Activated CD4-positive, alpha-beta memory T cell treated with anti-CD3 and anti-CD28 coated beads, Interleukin-2, amount 10 ng/mL, durations not matched to agents 7 days and 5 days (primary cell): ENCODE results near the gene TTLL8. TPM values are rescaled to one million over a fixed set of nuclear protein-coding genes. Genes with fewer than 3 reads are reported as not detected.
"Not testable (repeated sequence)": the region's sequence is repeated elsewhere in the genome, so short reads cannot be mapped to it uniquely, and the experiment has no call there.

ENCODE experiments used
- CTCF ChIA-PET: fragments of 350-600 bp; sonication (Branson Sonifier 250); formaldehyde crosslinking; loops from one replicate; lab custom pipeline; 2021; ENCODE audit warnings: antibody characterized with exemption, inconsistent platforms; lab: Charles Lee
- POLR2A ChIA-PET: fragments of 350-600 bp; sonication (Branson Sonifier 250); formaldehyde crosslinking; loops from one replicate; lab custom pipeline; 2021; ENCODE audit warnings: antibody characterized with exemption; lab: Charles Lee
- DNase-seq: peaks from one replicate; pipeline ENCODE4 v3.0.0-alpha.2; 2020
- H3K27ac Mint-ChIP-seq: one replicate; pipeline ENCODE4 v1.8.0; 2021; ENCODE audit warnings: mild to moderate bottlenecking, mixed read lengths
- H3K27me3 Mint-ChIP-seq: one replicate; pipeline ENCODE4 v1.8.0; 2021; ENCODE audit warnings: mixed read lengths
- H3K36me3 Mint-ChIP-seq: one replicate; pipeline ENCODE4 v1.8.0; 2021; ENCODE audit warnings: low read depth, mixed read lengths
- H3K4me1 Mint-ChIP-seq: one replicate; pipeline ENCODE4 v1.8.0; 2021; ENCODE audit warnings: mixed read lengths
- H3K4me3 Mint-ChIP-seq: one replicate; pipeline ENCODE4 v1.8.0; 2021; ENCODE audit warnings: mild to moderate bottlenecking, mixed read lengths
- H3K9me3 Mint-ChIP-seq: one replicate; pipeline ENCODE4 v1.8.0; 2021; ENCODE audit warnings: mixed read lengths
- total RNA-seq, 2 experiments: library from RNA; stranded (reverse); gene quantifications; one replicate each; pipeline ENCODE4 v1.2.3, GENCODE V29; 2021

Gene TTLL8
- total RNA-seq, 2 experiments from 2014 or later: not detected

DNA sequence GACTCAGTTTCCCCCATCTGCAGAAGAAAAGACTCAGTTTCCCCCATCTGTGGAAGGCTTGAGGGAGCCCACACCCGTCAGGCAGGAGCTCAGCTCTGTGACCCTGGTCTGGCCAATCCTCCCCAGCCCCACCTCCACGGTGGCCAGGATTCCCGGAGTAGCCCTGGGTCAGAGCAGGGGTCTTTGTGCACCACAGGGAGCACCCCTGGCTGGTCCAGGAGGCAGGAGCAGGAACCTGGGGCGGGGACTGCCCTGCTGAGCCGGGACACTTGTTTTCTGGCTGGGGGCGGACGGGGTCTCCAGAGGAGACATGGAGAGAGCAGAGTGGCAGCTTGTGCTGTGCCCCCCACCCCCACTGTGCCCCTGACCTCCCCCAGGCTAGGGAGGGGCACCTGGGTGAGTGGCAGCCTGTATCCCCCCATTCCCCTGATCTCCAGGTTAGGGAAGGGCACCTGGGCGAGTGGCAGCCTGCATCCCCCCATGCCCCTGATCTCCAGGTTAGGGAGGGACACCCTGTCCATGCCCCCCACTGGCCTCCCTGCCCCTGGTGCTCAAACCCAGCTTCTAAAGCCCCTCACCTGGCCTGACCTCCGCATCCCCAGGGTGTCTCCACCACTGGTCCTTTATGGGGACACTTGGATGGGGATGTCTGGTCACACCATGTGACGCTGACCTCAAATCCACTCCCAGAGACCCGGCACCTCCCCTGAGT, 64.3 kb downstream of the TTLL8 start:
- H3K36me3 Mint-ChIP-seq: no peaks in the 10 kb centered on the region
- no peak overlapping the region for H3K4me3 Mint-ChIP-seq
- H3K4me1 Mint-ChIP-seq: peaks cover 10% of the 10 kb centered on the region
- peaks cover 8% of the 10 kb centered on the region for H3K9me3 Mint-ChIP-seq
- CTCF ChIA-PET: interaction anchor here (1.6 to 3.9 kb wide), 2 partner anchors 10 to 36 kb away, joined by 8 to 21 read pairs; no protein-coding TSS in a partner anchor
- no peak overlapping the region for H3K27ac Mint-ChIP-seq
- no peak for DNase-seq
- H3K27me3 Mint-ChIP-seq: peaks cover 12% of the 10 kb centered on the region
- POLR2A ChIA-PET: interaction anchor here (1.1 kb wide), 1 partner anchor 227 kb away, joined by 3 read pairs; no protein-coding TSS in a partner anchor

DNA sequence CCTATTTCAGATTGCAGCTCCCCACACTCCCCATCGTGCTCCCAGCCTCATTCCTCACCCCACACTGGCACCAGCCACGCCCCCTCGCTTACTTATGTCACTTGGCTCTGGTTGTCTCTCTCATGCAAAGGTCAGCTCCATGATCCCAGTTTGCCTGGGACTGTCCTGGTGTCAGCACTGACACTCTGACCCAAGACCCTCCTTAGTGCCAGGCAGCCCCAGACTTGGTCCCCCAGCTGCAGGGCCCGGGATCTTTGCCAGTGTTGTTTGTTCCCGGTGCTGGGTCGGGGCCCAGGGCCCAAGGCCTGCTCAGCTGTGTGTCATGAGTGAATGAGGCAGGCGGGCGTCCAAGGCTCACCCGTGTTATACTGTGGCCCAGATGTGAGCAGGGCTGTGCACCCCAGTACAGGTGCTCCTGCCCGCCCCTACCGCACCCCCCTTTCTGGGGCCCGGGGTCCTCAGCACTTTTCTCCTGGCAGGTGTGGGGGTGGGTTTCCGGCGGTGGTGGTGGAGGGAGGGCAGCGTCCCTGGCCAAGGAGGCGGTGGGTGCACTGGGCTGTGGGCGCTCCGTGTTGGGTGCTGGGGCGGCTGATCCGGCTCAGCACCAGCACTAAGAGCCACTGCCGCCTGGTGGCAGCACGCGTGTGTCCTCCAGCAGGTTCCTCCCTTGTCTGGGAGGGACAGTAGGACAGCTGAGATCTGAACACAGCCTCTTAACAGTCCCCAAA, 65.0 kb downstream of the TTLL8 start:
- peak; percentile 69 for DNase-seq
- H3K4me1 Mint-ChIP-seq: peaks cover 7% of the 10 kb centered on the region
- H3K27me3 Mint-ChIP-seq: peaks cover 14% of the 10 kb centered on the region
- H3K36me3 Mint-ChIP-seq: peaks cover 3% of the 10 kb centered on the region
- peaks cover 11% of the 10 kb centered on the region for H3K9me3 Mint-ChIP-seq
- no peak overlapping the region for H3K4me3 Mint-ChIP-seq
- no peak overlapping the region for H3K27ac Mint-ChIP-seq
- ChIA-PET CTCF (interaction anchor here (1.0 to 3.9 kb wide), 5 partner anchors 9 to 67 kb away, joined by 3 to 21 read pairs (median 3); no protein-coding TSS in a partner anchor), POLR2A (interaction anchor here (1.1 kb wide), 1 partner anchor 226 kb away, joined by 3 read pairs; no protein-coding TSS in a partner anchor)

DNA sequence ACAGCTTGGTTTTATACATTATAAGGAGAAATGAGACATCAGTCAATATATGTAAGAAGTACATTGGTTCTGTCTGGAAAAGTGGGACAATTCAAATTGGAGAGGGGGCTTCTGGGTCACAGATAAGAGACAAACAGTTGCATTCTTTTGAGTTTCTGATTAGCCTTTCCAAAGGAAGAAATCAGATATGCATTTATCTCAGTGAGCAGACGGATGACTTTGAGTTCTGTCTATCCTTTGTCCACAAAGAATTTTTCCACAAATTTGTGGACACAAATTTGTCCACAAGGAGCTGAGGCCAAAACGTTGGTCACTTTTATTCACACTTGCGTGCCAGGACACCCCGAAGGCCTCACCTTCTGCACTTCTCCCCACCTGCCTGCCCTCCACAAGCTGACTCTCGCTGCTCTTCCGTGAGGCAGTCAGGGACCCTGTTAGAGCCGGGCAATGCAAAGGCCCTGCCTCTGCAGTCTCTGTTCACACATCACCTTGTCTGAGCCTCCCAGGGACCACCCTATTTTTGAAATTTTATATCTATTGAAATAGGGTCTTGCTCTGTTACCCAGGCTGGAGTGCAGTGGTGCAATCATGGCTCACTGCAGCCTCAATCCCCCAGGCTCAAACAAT, 66.1 kb downstream of the TTLL8 start:
- POLR2A ChIA-PET: no interaction called here
- no peak overlapping the region for H3K27ac Mint-ChIP-seq
- H3K4me1 Mint-ChIP-seq: peaks cover 5% of the 10 kb centered on the region
- CTCF ChIA-PET: interaction anchor here (1.0 to 3.9 kb wide), 3 partner anchors 8 to 66 kb away, joined by 3 to 21 read pairs (median 3); no protein-coding TSS in a partner anchor
- H3K36me3 Mint-ChIP-seq: peaks cover 3% of the 10 kb centered on the region
- no peak overlapping the region for H3K4me3 Mint-ChIP-seq
- DNase-seq: no peak
- peaks cover 16% of the 10 kb centered on the region for H3K27me3 Mint-ChIP-seq
- peaks cover 11% of the 10 kb centered on the region for H3K9me3 Mint-ChIP-seq

DNA sequence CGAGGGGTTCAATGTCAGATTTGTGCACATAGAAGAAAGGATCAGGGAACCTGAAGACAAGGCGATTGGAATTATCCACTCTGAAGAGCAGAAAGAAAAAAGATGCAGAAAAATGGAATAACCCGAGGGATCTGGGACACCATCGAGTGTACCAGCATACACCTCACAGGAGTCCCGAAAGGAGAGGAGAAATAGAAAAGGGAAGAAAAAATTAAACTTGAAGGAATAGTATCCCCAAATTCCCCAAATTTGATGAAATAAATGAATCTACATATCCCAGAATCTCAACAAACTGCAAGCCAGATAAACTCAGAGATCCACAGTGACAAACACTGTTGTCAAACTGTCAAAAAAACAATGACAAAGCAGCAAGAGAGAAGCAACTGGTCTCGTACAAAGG, 66.9 kb downstream of the TTLL8 start:
- Mint-ChIP-seq H3K27ac (no peak overlapping the region), H3K9me3 (peaks cover 19% of the 10 kb centered on the region), H3K36me3 (peaks cover 9% of the 10 kb centered on the region), H3K4me3 (no peak overlapping the region), H3K4me1 (peaks cover 3% of the 10 kb centered on the region), H3K27me3 (peaks cover 25% of the 10 kb centered on the region)
- no peak for DNase-seq
- ChIA-PET POLR2A (no interaction called here), CTCF (interaction anchor here (0.8 kb wide), 1 partner anchor 14 kb away, joined by 4 read pairs; no protein-coding TSS in a partner anchor)

DNA sequence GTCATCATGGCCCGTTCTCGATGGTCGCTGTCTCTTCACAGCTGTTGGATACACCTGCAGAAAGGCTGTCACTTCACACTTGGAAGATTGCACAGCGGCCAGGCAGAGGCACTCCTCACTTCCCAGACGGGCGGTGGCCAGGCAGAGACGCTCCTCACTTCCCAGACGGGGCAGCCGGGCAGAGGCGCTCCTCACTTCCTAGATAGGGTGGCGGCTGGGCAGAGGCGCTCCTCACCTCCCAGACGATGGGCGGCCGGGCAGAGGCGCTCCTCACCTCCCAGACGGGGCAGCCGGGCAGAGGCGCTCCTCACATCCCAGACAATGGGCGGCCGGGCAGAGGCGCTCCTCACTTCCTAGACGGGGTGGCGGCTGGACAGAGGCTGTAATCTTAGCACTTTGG, 68.3 kb downstream of the TTLL8 start:
- H3K27ac Mint-ChIP-seq, H3K4me3 Mint-ChIP-seq, DNase-seq, CTCF ChIA-PET, H3K4me1 Mint-ChIP-seq, POLR2A ChIA-PET: not testable (repeated sequence)
- peaks cover 19% of the 10 kb centered on the region for H3K36me3 Mint-ChIP-seq
- peaks cover 38% of the 10 kb centered on the region for H3K27me3 Mint-ChIP-seq
- peaks cover 23% of the 10 kb centered on the region for H3K9me3 Mint-ChIP-seq

DNA sequence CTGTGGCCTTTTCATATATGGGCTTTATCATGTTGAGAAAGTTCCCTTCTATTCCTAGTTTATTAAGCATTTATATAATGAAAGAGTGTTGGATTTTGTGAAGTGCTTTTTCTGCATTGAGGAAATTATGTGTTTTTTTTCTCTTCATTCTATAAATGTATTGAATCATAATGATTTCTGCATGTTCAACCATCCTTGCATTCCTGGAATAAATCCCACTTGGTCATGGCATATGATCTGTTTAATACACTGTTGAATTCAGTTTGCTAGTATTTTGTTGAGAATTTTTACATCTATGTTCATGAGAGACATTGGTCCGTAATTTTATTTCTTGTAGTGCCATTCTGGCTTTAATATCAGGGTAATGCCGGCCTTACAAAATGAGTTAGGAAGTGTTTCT, 71.8 kb downstream of the TTLL8 start:
- no peak overlapping the region for H3K27ac Mint-ChIP-seq
- peaks cover 25% of the 10 kb centered on the region for H3K9me3 Mint-ChIP-seq
- H3K27me3 Mint-ChIP-seq: peaks cover 46% of the 10 kb centered on the region
- ChIA-PET CTCF (interaction anchor here (1.1 kb wide), 1 partner anchor 44 kb away, joined by 3 read pairs; no protein-coding TSS in a partner anchor), POLR2A (no interaction called here)
- peaks cover 6% of the 10 kb centered on the region for H3K4me1 Mint-ChIP-seq
- H3K4me3 Mint-ChIP-seq: no peak overlapping the region
- no peak for DNase-seq
- H3K36me3 Mint-ChIP-seq: peaks cover 23% of the 10 kb centered on the region

DNA sequence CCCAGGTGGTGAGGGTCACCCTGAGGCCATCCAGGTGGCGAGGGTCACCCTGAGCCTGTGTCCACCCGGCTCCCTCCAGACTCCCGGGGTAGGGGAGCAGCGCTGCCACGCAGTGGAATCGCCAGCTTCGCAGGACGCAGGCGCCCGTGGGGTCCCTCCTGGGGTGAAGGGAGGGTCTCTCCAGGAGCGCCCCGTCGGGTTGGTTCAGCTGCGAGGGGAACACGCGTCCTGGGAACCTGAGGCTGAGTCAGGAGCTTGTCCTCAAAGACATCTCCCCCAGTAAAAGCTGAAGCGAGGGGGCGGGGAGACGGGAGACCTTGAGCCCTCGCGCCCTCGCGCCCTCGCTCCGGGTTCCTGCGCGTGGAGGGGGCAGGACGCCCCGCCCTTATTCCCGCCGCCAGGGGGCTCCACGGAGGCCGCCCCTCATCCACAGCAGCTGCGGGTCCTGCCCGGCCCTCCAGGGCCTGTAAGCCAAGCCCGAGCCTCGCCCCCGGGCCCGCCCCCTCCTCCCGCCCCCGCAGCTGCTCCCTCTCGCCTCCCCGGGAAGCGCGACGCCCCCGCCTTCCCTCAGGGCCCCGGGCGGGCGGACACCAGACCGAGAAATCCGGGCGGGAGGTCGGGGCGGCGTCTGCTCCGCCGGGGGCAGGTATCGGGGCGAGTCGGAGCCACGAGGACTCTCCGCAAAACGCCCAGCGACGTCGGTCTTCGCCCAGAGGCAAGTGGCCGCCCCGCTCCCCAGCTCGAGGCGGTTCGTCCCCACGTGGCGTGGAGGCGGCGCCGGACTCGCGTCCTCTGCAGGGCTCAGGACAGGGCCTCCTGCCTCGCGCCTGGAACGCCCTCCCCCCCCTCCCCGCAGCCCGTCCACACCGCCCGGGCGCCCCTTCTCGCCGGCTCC, 74.7 kb downstream of the TTLL8 start:
- H3K4me1 Mint-ChIP-seq: peaks cover 9% of the 10 kb centered on the region
- no peak overlapping the region for H3K4me3 Mint-ChIP-seq
- peaks cover 45% of the 10 kb centered on the region for H3K27me3 Mint-ChIP-seq
- no peak for DNase-seq
- H3K36me3 Mint-ChIP-seq: peaks cover 32% of the 10 kb centered on the region
- ChIA-PET POLR2A (interaction anchor here (1.8 kb wide), 1 partner anchor 11 kb away, joined by 4 read pairs; no protein-coding TSS in a partner anchor), CTCF (interaction anchor here (1.1 to 1.6 kb wide), 5 partner anchors 9 to 53 kb away, joined by 3 to 8 read pairs (median 3); no protein-coding TSS in a partner anchor)
- H3K9me3 Mint-ChIP-seq: peaks cover 27% of the 10 kb centered on the region
- no peak overlapping the region for H3K27ac Mint-ChIP-seq

DNA sequence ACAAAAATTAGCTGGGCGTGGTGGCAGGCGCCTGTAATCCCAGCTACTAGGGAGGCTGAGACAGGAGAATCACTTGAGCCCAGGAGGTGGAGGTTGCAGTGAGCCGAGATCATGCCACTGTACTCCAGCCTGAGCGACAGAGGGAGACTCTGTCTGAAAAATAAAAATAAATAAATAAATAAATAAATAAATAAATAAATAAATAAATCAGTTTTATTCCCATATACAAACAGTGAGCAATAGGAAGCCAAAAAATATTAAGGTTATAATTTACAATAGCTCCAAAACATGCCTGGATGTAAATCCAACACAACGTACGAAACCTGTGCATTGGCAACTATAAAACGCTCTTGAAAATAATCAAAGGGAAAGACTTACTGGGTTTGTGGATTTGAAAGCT, 76.3 kb downstream of the TTLL8 start:
- POLR2A ChIA-PET: interaction anchor here (1.0 kb wide), 1 partner anchor 19 kb away, joined by 3 read pairs; no protein-coding TSS in a partner anchor
- Mint-ChIP-seq H3K27me3 (peaks cover 41% of the 10 kb centered on the region), H3K4me1 (peaks cover 11% of the 10 kb centered on the region), H3K36me3 (peaks cover 31% of the 10 kb centered on the region), H3K9me3 (peaks cover 25% of the 10 kb centered on the region)
- not testable (repeated sequence) for H3K4me3 Mint-ChIP-seq, H3K27ac Mint-ChIP-seq, DNase-seq
- CTCF ChIA-PET: interaction anchor here (0.7 kb wide), 1 partner anchor 631 kb away, joined by 4 read pairs; no protein-coding TSS in a partner anchor

DNA sequence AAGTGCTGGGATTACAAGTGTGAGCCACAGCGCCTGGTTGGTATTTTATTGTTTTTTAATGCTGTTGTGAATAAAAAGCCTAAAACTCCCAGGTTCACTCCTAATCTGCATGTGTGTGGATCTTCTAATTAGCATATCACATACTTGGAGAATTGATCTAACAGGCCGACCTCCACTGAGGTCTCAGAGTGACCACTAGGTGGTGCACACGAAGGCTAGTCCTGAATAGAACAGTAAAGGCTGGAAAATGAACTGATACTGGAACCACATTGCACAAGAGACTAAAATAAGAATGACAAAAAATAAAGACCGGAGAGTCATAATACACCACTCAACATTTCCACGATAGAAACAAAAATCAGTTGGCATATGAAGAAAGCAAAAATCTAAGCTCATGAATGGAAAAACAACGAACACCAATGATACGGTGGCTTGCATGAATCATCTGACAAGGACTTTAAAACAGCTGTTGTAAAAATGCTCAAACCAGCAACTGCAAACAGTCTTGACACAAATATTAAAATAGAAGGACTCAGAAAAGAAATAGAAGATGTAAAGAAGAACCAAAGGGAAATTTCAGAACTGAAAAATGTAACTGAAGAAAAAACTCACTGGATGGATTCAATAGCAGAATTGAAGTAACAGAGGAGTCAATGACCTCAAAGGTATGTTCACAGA, 78.4 kb downstream of the TTLL8 start:
- H3K4me3 Mint-ChIP-seq: no peak overlapping the region
- POLR2A ChIA-PET: no interaction called here
- H3K27ac Mint-ChIP-seq: no peak overlapping the region
- peak; percentile 37 for DNase-seq
- CTCF ChIA-PET: interaction anchor here (1.1 to 1.3 kb wide), 3 partner anchors 9 to 106 kb away, joined by 3 to 4 read pairs (median 3); partner anchors contain the start of gene MLC1
- H3K4me1 Mint-ChIP-seq: peaks cover 25% of the 10 kb centered on the region
- H3K9me3 Mint-ChIP-seq: peaks cover 14% of the 10 kb centered on the region
- peaks cover 15% of the 10 kb centered on the region for H3K36me3 Mint-ChIP-seq
- H3K27me3 Mint-ChIP-seq: peaks cover 20% of the 10 kb centered on the region

DNA sequence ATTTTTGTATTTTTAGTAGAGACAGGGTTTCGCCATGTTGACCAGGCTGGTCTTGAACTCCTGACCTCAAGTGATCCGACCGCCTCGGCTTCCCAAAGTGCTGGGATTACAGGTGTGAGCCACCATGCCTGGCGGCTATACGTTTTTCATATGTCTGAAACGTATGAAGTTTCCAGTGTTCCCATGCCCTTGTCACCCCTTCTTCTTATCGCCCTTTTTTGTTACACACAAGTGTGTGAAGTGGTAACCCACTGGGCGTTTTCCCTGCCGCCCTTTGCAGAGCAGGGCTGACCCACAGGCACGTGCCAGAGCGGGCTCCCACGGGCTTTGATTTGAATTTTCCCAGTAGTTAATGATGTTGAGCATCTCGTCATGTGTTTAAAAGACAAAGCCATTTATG, 80.5 kb downstream of the TTLL8 start:
- H3K9me3 Mint-ChIP-seq: peaks cover 12% of the 10 kb centered on the region
- H3K4me3 Mint-ChIP-seq: no peak overlapping the region
- no peak for DNase-seq
- no peak overlapping the region for H3K27ac Mint-ChIP-seq
- peaks cover 11% of the 10 kb centered on the region for H3K36me3 Mint-ChIP-seq
- ChIA-PET CTCF (interaction anchor here (1.4 kb wide), 2 partner anchors 13 to 53 kb away, joined by 4 to 5 read pairs; no protein-coding TSS in a partner anchor), POLR2A (no interaction called here)
- peaks cover 20% of the 10 kb centered on the region for H3K4me1 Mint-ChIP-seq
- peaks cover 12% of the 10 kb centered on the region for H3K27me3 Mint-ChIP-seq

DNA sequence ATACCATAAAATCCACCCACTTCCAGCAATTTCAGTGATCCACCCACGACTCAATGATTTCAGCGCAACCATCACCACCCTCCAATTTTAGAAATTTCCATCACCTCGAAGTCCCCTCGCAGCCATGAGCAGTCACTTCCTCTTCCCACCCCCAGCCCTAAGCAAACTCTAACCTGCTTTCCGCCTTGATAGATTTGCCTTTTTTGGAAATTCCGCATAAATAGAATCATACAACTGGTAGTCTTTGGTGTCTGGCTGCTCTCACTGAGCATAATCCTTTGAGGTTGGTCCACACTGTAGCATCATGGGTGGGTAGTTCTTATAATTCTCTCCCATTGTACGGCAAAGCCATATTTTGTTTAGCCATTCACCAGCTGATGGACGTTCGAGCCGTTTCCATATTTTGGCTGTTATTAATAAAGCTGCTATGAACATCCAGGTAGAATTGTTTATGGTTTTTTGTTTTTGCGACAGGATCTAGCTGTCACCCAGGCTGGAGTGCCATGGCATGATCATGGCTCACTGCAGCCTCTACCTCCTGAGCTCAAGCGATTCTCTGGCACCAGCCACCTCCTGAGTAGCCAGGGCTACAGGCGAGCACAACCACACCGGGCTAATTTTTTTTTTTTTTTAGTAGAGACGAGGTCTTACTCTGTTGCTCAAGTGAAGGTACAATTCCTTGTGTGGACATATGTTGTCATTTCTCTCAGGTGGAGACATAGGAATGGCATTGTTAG, 81.5 kb downstream of the TTLL8 start:
- Mint-ChIP-seq H3K4me3 (no peak overlapping the region), H3K27ac (peak overlapping the region; percentile 44), H3K36me3 (peaks cover 11% of the 10 kb centered on the region), H3K27me3 (peaks cover 8% of the 10 kb centered on the region), H3K4me1 (peaks cover 19% of the 10 kb centered on the region), H3K9me3 (peaks cover 9% of the 10 kb centered on the region)
- peak; percentile 38 for DNase-seq
- ChIA-PET CTCF (interaction anchor here (0.6 to 1.4 kb wide), 3 partner anchors 14 to 56 kb away, joined by 4 to 5 read pairs (median 4); no protein-coding TSS in a partner anchor), POLR2A (no interaction called here)
